ENCODE results near the gene MILR1.

- TF ChIP-seq SIN3A (IDR thresholded peaks at IDR 0.05; ENCODE audit: borderline replicate concordance, insufficient read depth, low read length) (no peak), REST (IDR thresholded peaks at IDR 0.05; ENCODE audit: insufficient read depth in 1 of 2, low read depth in 2 of 2, low read length in 2 of 2) (no peak), POLR2AphosphoS5 (IDR thresholded peaks at IDR 0.05; ENCODE audit: low read depth, low read length) (no peak), TAF1 (IDR thresholded peaks at IDR 0.05; ENCODE audit: borderline replicate concordance, insufficient read depth, low read length) (no peak), FOXP2 (optimal IDR thresholded peaks at IDR 0.05; ENCODE audit: borderline replicate concordance, extremely low read depth, extremely low read length, insufficient read depth) (no peak)
Observed at GRCh38 chr17:64477849-64478248, 28.9 kb downstream of the MILR1 start.
